GM12878 (cell line): ENCODE results near the gene CBFA2T3. TPM values are rescaled to one million over a fixed set of nuclear protein-coding genes. Genes with fewer than 3 reads are reported as not detected.

Experiments
- ASH2L ChIP-seq: fragments of 300-600, 200-600 bp; sonication (generic); IDR thresholded peaks from 2 replicates; pipeline ENCODE4 v1.6.1; 2017; ENCODE audit warnings: low read depth, mild to moderate bottlenecking, borderline replicate concordance
- BACH1 ChIP-seq: fragments of 450-650 bp; IDR thresholded peaks from 2 replicates; pipeline ENCODE4 v1.6.1; 2017; ENCODE audit warnings: mild to moderate bottlenecking, borderline replicate concordance
- BHLHE40 ChIP-seq, 2 experiments: fragments of 450-650 bp in 1 of 2; IDR thresholded peaks; 2 replicates each; pipeline ENCODE4 v1.6.1; 2011 to 2017; ENCODE audit warnings: low read depth in 2 of 2, borderline replicate concordance in 1 of 2, improper control_type of control experiment in 1 of 2, low read length in 1 of 2, mild to moderate bottlenecking in 1 of 2
- CREM ChIP-seq: IDR thresholded peaks from 2 replicates; pipeline ENCODE4 v1.6.1; 2014; ENCODE audit warnings: antibody characterized with exemption, low read depth
- GABPA ChIP-seq: IDR thresholded peaks from 2 replicates; pipeline ENCODE4 v1.6.1; 2014; ENCODE audit warnings: antibody characterized with exemption, low read depth, mild to moderate bottlenecking, inconsistent platforms
- GATAD2B ChIP-seq: fragments of 450-650 bp; conservative IDR thresholded peaks from 2 replicates; pipeline ENCODE4 v1.6.1; 2017; ENCODE audit warnings: low read depth, mild to moderate bottlenecking, moderate library complexity
- IRF4 ChIP-seq: IDR thresholded peaks from 2 replicates; pipeline ENCODE4 v1.6.1; 2011; ENCODE audit warnings: low read depth, low read length
- MTA2 ChIP-seq: fragments of 450-650 bp; IDR thresholded peaks from 2 replicates; pipeline ENCODE4 v1.6.1; 2016; ENCODE audit warnings: low read depth, mild to moderate bottlenecking, moderate library complexity
- MXI1 ChIP-seq: fragments of 150-350 bp; IDR thresholded peaks from 2 replicates; pipeline ENCODE4 v1.6.1; 2011; ENCODE audit warnings: low read depth, mild to moderate bottlenecking, inconsistent platforms, low read length, improper control_type of control experiment
- NR2F1 ChIP-seq: fragments of 450-650 bp; conservative IDR thresholded peaks from 2 replicates; pipeline ENCODE4 v1.6.1; 2017; ENCODE audit warnings: mild to moderate bottlenecking
- RB1 ChIP-seq: fragments of 450-650 bp; formaldehyde crosslinking; IDR thresholded peaks from 2 replicates; pipeline ENCODE4 v1.6.1; 2017; ENCODE audit warnings: mild to moderate bottlenecking, borderline replicate concordance
- RELA ChIP-seq: fragments of 450-650 bp; IDR thresholded peaks from 2 replicates; pipeline ENCODE4 v1.8.0; 2014; ENCODE audit warnings: borderline replicate concordance; ENCODE audit not compliant: partially characterized antibody
- RELB ChIP-seq: fragments of 450-650 bp; IDR thresholded peaks from 2 replicates; pipeline ENCODE4 v1.6.1; 2017; ENCODE audit warnings: low read depth, mild to moderate bottlenecking, moderate library complexity
- REST ChIP-seq: IDR thresholded peaks from 2 replicates; pipeline ENCODE4 v1.6.1; 2012; ENCODE audit warnings: mild to moderate bottlenecking, low read depth, low read length
- SMAD1 ChIP-seq: fragments of 450-650 bp; IDR thresholded peaks from 2 replicates; pipeline ENCODE4 v1.6.1; 2018; ENCODE audit warnings: mild to moderate bottlenecking, low read depth; ENCODE audit not compliant: partially characterized antibody
- STAT3 ChIP-seq: IDR thresholded peaks from 2 replicates; pipeline ENCODE4 v1.6.1; 2011; ENCODE audit warnings: low read depth, low read length, improper control_type of control experiment
- TAF1 ChIP-seq: IDR thresholded peaks from 2 replicates; pipeline ENCODE4 v1.6.1; 2011; ENCODE audit warnings: mild to moderate bottlenecking, low read depth, low read length, borderline replicate concordance
- TARDBP ChIP-seq: IDR thresholded peaks from 2 replicates; pipeline ENCODE4 v1.6.1; 2016; ENCODE audit warnings: borderline replicate concordance
- YBX1 ChIP-seq: fragments of 450-650 bp; IDR thresholded peaks from 2 replicates; pipeline ENCODE4 v1.6.1; 2016; ENCODE audit warnings: antibody characterized with exemption
- ZBTB4 ChIP-seq: fragments of 450-650 bp; formaldehyde crosslinking; IDR thresholded peaks from 2 replicates; pipeline ENCODE4 v1.4.0; 2022; ENCODE audit warnings: mild to moderate bottlenecking, moderate library complexity
- ZNF207 ChIP-seq: fragments of 450-650 bp; IDR thresholded peaks from 2 replicates; pipeline ENCODE4 v1.6.1; 2014; ENCODE audit warnings: antibody characterized with exemption, mild to moderate bottlenecking, borderline replicate concordance
- polyA plus RNA-seq, 11 experiments: library from polyadenylated mRNA; depleted of rRNA in 4 of 11; unstranded in 6 of 11; stranded (reverse) in 5 of 11; fragments of >200 nt; fragmentation: Nextera tagmentation in 4 of 11; fragmentation: Illumina TruSeq in 1 of 11; extraction: Ambion mirVana in 4 of 11; extraction: Trizol in 1 of 11; gene quantifications; 1 replicate in 1 of 11; 2 replicates in 10 of 11; pipeline versions ENCODE4 v1.2.1 to v1.2.3, GENCODE V29; 2011 to 2016; ENCODE audit warnings: inconsistent platforms in 2 of 11, missing spikeins in 2 of 11, low read depth in 1 of 11
- total RNA-seq, 4 experiments: library from RNA; depleted of rRNA in 3 of 4; stranded (reverse); fragments of >200 nt in 3 of 4; fragmentation: Illumina TruSeq in 1 of 4; extraction: Trizol in 1 of 4; gene quantifications; 2 replicates each; pipeline versions ENCODE4 v1.2.1 to v1.2.3, GENCODE V29; 2013 to 2021

CBFA2T3 gene
- total and polyA plus RNA-seq, 10 of the 15 experiments (the other 5 are each of a cell fraction or from before 2014, with no cell fraction given), result 0.69 to 42.6 (median 4.5) TPM

- no peak for TF ChIP-seq REST
- TF ChIP-seq IRF4, result no peak
- peak; percentile 85 for TF ChIP-seq YBX1
- TF ChIP-seq GABPA, result no peak
- TF ChIP-seq CREM, result no peak
- TF ChIP-seq ZNF207, result no peak
- peak; percentile 84; the same call in 1 of the 2 replicates for TF ChIP-seq GATAD2B
- no peak for TF ChIP-seq MTA2
- no peak for TF ChIP-seq RELA
- TF ChIP-seq NR2F1, result 0 out of 2 replicates have a peak, but pooled peaks have one; percentile 26
- TF ChIP-seq MXI1, result peak; percentile 23; the same call in 1 of the 2 replicates
- TF ChIP-seq ASH2L, result no peak
- no peak for TF ChIP-seq STAT3
- 0 out of 4 replicates have a peak, but pooled peaks have one; percentile 26 to 27 for TF ChIP-seq BHLHE40 (IDR thresholded peaks at IDR 0.05; ENCODE audit: borderline replicate concordance in 1 of 2, low read depth in 2 of 2, low read length in 1 of 2)
- peak; percentile 78; the same call in 1 of the 2 replicates for TF ChIP-seq RB1
- TF ChIP-seq SMAD1, result no peak
- TF ChIP-seq BACH1, result no peak
- peak; percentile 48; the same call in 1 of the 2 replicates for TF ChIP-seq RELB
- TF ChIP-seq TARDBP, result no peak
- TF ChIP-seq TAF1, result no peak
- TF ChIP-seq ZBTB4, result no peak
These were observed 2.7 kb downstream of the CBFA2T3 start (continued) for GRCh38 chr16:88974080-88974915.
